Measurements from ENCODE around the gene TRMT10C.

- no peak for TF ChIP-seq CTCF (IDR thresholded peaks at IDR 0.05)
- TF ChIP-seq EP300 (IDR thresholded peaks at IDR 0.05) = no peak
- TF ChIP-seq POLR2A (IDR thresholded peaks at IDR 0.05; ENCODE audit: low read depth) = no peak
Measured at GRCh38 chr3:101518421-101518871, 43.2 kb upstream of the TRMT10C start.

Data from esophagus muscularis mucosa (tissue), 4 donors.